Measurements from ENCODE around the gene EVL. TPM values are rescaled to one million over a fixed set of nuclear protein-coding genes. Genes with fewer than 3 reads are reported as not detected.

Gene EVL
- total and polyA plus RNA-seq, 2 donors (not counting 3 experiments of a cell fraction or from before 2014, with no cell fraction given), result 34.6 to 62.5 TPM

DNA sequence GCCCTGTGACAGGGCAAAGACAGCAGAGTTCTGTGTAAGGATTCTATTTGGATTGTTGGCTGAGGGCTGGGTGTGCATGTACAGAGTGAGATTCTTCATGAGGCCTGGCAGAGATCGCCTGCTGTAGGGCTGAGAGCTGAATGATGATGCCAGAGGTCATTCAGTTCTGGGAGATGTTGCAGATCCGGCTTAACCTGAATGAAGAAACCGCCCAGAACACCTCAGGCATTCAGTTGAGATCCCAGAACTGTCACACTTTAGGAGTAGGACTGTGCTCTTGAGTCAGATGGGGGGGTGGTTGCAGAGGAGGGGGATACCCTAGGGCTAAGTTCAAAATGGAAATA is 5.8 kb upstream of the EVL start:
- Histone ChIP-seq H3K4me3 (replicated peaks in 1 of 3; ENCODE audit: insufficient read depth in 1 of 3, low read depth in 1 of 3, low read length in 3 of 3) (no peak overlapping the region), H3K36me3 (ENCODE audit: control insufficient read depth in 2 of 2, extremely low read depth in 1 of 2, insufficient read depth in 2 of 2, low read length in 2 of 2) (no peaks in the 10 kb centered on the region), H4K20me1 (replicated peaks; ENCODE audit: control insufficient read depth, extremely low read depth, insufficient read depth, low read length) (no peaks in the 10 kb centered on the region), H3K9ac (replicated peaks; ENCODE audit: extremely low read depth, insufficient read depth, low read length) (no peak overlapping the region), H3K4me1 (ENCODE audit: control insufficient read depth, extremely low read depth, insufficient read depth, low read length) (peaks cover 9% of the 10 kb centered on the region), H3K27me3 (ENCODE audit: control insufficient read depth in 2 of 2, insufficient read depth in 2 of 2, low read length in 2 of 2) (no peaks in the 10 kb centered on the region), H3K9me1 (replicated peaks; ENCODE audit: control insufficient read depth, extremely low read depth, insufficient read depth, low read length) (no peaks in the 10 kb centered on the region), H3K27ac (ENCODE audit: insufficient read depth, low read depth, low read length) (no peak overlapping the region), H3K4me2 (ENCODE audit: insufficient read depth, low read length) (no peak overlapping the region), H2AFZ (ENCODE audit: low read depth, low read length) (no peak overlapping the region), H3K9me3 (replicated peaks; ENCODE audit: control insufficient read depth, insufficient read depth, low read length) (no peaks in the 10 kb centered on the region), H3K79me2 (ENCODE audit: control insufficient read depth, insufficient read depth, low read length) (peaks cover under 1% of the 10 kb centered on the region)
- dilution Hi-C loops (cut with MboI; ENCODE audit: extremely low pct_ligation_motif_present, low sequenced_read_pairs), result no loop called here
- no peak for TF ChIP-seq POLR2A (IDR thresholded peaks at IDR 0.05; ENCODE audit: low read depth, low read length)
- TF ChIP-seq, protein P1, sequence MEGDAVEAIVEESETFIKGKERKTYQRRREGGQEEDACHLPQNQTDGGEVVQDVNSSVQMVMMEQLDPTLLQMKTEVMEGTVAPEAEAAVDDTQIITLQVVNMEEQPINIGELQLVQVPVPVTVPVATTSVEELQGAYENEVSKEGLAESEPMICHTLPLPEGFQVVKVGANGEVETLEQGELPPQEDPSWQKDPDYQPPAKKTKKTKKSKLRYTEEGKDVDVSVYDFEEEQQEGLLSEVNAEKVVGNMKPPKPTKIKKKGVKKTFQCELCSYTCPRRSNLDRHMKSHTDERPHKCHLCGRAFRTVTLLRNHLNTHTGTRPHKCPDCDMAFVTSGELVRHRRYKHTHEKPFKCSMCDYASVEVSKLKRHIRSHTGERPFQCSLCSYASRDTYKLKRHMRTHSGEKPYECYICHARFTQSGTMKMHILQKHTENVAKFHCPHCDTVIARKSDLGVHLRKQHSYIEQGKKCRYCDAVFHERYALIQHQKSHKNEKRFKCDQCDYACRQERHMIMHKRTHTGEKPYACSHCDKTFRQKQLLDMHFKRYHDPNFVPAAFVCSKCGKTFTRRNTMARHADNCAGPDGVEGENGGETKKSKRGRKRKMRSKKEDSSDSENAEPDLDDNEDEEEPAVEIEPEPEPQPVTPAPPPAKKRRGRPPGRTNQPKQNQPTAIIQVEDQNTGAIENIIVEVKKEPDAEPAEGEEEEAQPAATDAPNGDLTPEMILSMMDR (IDR thresholded peaks at IDR 0.05; ENCODE audit: extremely low read depth in 1 of 2, insufficient read depth in 1 of 2, low read depth in 1 of 2, low read length in 2 of 2), result no peak
- TF ChIP-seq, protein P2, sequence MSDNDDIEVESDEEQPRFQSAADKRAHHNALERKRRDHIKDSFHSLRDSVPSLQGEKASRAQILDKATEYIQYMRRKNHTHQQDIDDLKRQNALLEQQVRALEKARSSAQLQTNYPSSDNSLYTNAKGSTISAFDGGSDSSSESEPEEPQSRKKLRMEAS (IDR thresholded peaks at IDR 0.05; ENCODE audit: insufficient read depth, insufficient read length), result no peak
- no peak for TF ChIP-seq POLR2AphosphoS5 (IDR thresholded peaks at IDR 0.05; ENCODE audit: insufficient read depth, low read depth, low read length)
- TF ChIP-seq EZH2 (IDR thresholded peaks at IDR 0.05; ENCODE audit: borderline replicate concordance, low read depth, low read length, severe bottlenecking), result no peak
- no peak for TF ChIP-seq FOS (IDR thresholded peaks at IDR 0.05; ENCODE audit: borderline replicate concordance, insufficient read depth, low read length)
- TF ChIP-seq JUN (IDR thresholded peaks at IDR 0.05; ENCODE audit: borderline replicate concordance, insufficient read depth, insufficient read length, low read depth), result no peak
- no peak for TF ChIP-seq GATA2 (IDR thresholded peaks at IDR 0.05; ENCODE audit: insufficient read depth, insufficient read length, low read depth, low read length)
- TF ChIP-seq MYC (IDR thresholded peaks at IDR 0.05; ENCODE audit: low read depth, low read length), result no peak
- DNase-seq (ENCODE audit: low read depth, low spot score) (no peak), FAIRE-seq (no peak)
- BruUV-seq (replicated peaks), result no TSS peak
- intact Hi-C loops (cut with micrococcal nuclease), result no loop called here
- POLR2A ChIA-PET, result no interaction called here
- CTCF ChIA-PET, result no interaction called here

All from endothelial cell of umbilical vein (primary cell).